GM21367 (cell line): Measurements from ENCODE around the gene ZNF860.
"Not testable (repeated sequence)": the region's sequence is repeated elsewhere in the genome, so short reads cannot be mapped to it uniquely, and the experiment has no call there.

Experiments used
- ATAC-seq: cut with Tn5 transposase; IDR thresholded peaks from one replicate; pipeline ENCODE4 v1.9.1; 2021; ENCODE audit not compliant: unreplicated experiment

Gene ZNF860

GRCh38 chr3:31960793-31961431 lies 20.6 kb upstream of the ZNF860 start:
- ATAC-seq, result no peak

DNA sequence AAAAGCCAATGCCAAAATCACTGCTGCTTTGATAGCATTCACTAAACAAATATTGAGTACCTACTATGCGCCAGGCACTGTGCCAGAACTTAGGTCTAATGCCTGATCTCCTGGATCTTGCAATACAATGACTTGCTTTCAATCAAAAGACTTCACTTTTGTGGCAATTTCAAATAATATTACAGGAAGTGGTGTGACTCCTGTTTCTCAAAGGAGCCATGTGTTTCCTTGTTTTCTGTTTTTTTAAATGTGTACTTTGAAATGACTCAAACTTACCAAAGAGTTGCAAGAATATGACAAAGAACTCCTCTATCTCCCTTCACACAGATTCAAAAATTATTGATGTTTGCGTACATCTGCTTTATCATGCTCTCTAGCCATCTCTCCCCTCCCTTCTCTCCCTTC lies 18.7 kb upstream of the ZNF860 start:
- no peak for ATAC-seq

DNA sequence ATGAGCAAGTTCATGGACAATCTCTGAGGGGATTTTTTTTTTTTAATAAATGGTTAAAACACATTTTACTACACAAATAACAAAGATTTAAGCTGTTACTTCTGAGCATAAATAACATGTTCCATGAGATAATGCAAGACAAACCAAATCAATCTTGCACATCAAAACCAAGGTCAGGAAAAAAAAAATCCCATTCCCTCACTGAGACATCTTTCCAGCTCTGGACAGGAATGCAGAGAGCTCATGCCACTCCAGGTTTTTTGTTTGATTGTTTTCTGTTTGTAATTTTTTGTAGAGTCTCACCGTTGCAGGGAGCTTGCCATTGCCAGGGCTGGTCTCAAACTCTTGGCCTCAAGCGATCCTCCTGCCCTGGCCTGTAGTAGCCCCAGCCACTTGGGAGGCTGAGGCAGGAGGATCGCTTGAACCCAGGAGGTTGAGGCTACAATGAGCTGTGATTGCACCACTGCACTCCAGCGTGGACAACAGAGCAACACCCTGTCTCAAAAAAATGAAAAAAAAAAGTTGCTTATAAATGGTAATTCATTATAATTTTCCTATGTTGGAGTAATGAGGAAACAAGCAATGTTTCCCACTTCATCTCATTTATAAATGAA lies 14.5 kb upstream of the ZNF860 start:
- ATAC-seq, result no peak

DNA sequence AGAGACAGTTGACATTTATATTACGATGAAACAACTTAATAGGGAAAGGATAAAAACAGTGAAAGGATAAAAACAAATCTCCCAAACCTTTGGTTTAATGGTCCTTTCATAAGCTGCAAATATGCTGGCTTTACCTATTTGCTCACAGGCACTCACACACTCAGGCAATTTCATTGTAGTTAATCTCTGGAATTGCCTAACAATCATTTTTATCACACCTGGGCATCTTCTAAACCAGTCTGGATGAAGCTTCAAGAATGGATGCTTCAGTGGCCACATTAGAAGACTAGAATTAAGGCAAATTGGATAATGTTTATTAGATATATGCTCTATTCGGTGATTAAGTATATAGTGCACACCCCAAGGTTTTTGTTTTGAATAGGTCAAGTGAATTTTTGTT lies 14.0 kb upstream of the ZNF860 start:
- no peak for ATAC-seq

DNA sequence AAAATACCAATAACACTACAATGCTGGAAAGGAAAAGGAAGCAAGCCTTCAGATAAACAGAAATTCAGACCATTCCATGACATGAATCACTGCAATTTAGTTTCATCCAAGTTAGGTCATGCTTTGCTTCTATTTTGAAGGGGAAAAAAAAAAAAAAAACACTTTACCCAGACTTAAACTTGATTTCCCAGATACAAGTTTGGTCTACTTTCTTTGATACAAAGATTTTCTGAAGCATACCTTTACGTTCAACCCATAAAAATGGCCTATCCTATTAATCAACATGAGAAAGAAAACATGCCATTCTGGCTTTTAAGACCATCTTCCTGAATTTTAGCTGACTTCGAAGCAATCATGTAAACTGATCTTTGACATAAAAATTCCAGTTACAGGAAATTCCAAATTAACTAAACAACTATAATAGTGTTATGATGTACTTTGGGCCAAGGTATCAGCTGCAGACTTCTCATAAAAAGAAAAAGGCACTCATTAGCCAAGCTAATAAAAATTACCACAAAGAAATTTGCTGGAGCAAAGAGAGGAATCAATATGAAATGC lies 13.1 kb upstream of the ZNF860 start:
- no peak for ATAC-seq

GRCh38 chr3:31968927-31969418 lies 12.6 kb upstream of the ZNF860 start:
- no peak for ATAC-seq

- no peak for ATAC-seq
Measured at GRCh38 chr3:31971607-31972006, 9.9 kb upstream of the ZNF860 start.

- no peak for ATAC-seq
Measured at GRCh38 chr3:31973081-31973480, 8.5 kb upstream of the ZNF860 start.

DNA sequence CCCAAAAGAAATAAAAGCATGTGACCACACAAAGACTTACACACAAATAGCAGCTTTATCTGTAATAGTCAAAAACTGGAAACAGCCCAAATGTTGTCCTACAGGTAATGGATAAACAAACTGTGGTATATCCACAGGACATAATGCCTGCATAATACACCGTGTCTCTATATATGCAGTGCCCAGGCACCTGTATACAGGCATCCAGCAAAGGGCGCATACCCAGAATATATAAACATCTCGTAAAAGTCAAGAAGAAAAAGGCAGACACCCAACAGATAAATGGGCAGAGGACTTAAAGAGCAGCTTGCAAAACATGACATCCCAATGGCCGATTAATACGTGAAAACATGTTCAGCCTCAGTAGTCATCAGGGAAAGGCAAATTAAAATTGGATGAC lies 7.7 kb upstream of the ZNF860 start:
- ATAC-seq, result no peak

DNA sequence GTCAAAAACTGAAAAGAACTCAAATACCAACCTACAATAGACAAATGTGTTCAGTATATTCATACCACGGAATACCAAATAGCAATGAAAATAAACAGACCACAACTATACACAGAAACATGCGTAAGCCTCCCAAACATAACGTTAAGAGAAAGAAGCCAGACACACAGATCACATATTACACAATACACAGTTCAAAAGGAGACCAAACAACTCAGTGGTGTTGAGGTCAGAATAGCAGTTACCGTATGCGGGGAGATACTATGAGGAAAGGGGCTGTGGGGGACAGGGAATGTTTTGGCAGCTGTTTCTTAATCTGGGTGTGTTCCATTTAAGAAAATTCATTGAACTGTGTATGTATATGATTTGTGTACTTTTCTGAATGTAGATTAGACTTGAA lies 7.1 kb upstream of the ZNF860 start:
- ATAC-seq, result no peak

- no peak for ATAC-seq
Measured at GRCh38 chr3:31974964-31975363, 6.6 kb upstream of the ZNF860 start.

DNA sequence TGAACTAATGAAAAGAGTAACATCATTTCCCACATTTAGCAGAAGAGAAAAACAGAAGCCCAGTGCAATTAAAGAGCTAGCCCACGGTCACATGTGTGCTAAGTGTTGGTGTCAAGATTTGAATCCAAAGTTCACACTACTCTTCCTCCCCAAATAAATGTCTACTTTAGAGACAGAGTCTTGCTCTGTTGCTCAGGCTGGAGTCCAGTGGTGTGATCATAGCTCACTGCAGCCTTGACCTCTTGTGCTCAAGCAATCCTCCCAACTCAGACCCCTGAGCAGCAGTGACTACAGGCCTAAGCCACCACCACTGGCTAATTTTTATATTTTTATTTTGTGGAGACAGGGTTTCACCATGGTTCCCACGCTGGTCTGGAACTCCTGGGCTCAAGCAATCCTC lies 5.2 kb upstream of the ZNF860 start:
- ATAC-seq, result no peak

- ATAC-seq, result no peak
Measured at GRCh38 chr3:31977736-31978135, 3.8 kb upstream of the ZNF860 start.

DNA sequence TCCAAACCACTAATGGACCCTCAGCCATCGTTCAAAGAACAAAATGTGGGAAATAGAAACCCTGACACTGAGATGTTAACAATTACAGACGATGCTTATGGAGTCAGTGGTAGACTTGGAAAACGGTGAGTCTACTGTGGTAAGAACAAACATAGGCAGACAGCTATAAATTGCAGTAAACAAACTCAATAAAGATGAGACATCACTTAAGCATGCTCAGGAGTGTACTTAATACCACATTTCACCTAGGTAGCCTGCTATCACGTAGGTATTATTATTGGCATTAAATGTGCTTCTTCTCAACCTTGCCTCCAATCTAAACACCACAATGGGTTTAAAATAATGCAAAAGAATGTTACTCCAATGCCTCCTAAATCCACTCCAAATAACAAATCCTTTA lies 3.0 kb upstream of the ZNF860 start:
- ATAC-seq, result no peak

DNA sequence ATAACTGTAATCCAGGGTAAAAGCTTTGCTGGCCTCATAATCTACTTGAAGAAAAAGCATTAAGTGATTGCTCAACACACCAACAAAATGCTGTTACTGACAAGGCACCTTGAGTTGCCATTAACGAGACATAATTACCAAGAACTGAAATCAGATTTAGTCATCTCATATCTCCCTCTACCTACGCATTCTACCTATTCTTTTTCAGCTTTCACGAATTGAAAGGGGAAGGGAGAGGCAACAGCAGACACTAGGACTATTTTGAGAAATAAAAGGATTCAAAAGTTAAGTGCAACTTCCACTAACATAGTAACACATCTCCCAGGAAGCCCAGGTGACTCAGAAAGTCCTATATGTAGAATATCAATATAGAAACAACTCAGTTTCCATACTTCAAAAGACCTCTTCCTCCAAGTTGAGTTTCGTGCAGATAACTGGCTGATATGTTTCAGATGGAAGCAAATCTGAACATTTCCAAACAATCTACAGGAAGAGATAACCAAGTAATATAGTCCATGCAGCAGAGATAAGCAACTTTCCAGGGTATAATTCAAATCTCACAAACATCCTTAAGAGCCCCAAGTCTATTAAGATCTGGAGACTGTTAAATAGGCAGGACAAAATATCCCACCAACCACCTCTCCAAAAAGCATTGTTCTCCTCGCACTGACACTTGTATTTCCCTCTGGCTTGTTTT lies 2.4 kb upstream of the ZNF860 start:
- no peak for ATAC-seq

DNA sequence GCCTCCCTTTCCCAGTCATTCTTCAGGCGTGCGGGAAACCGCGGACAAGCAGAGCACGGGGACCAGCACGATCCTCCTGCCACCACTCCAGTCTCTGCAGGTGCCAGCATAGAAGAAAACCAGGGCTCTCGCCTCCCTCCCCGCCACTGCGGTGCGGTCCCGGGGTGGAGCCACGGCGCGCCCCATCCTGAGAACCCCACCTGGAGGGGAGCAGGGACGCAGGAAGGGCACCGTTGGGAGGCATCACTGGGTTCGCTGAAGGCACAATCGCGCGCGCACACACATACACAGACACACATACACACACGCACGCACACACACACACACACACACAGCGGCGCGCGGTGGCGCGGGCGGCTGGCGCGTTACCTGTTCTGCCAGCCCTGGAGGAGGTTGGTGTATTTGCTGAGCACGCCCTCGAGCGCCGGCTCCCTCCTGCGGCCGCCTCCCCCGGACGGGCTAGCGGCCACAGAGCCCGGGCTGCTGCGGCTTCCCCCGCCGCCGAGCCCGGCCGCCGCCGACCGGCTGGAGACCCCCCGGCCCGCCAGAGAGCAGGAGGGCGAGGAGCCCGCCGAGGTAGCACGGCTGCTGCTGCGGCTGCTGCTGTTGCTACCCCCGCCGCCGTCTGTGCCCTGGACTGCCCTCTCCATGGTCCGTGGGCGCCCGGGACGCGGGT lies 882 bp upstream of the ZNF860 start:
- ATAC-seq, result no peak

DNA sequence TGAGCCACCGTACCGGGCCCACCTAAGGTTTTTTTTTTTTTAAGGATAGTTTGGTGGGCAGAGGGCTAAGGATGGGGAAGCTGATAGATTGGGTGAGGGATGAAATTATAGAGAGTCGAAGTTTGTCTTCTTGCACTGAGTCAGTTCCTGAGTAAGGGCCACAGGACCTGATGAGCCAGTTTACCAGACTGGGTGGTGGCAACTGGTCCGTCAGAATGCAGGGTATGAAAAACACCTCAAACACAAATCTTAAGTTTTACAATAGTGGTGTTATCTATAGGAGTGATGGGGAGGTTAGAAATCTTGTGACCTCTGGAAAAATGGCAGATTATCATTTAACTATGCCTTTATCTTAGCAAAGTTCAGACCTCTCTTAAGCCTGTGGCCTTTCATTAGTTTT lies 2.8 kb downstream of the ZNF860 start:
- no peak for ATAC-seq

- ATAC-seq, result no peak
Measured at GRCh38 chr3:31985831-31986230, 4.3 kb downstream of the ZNF860 start.

DNA sequence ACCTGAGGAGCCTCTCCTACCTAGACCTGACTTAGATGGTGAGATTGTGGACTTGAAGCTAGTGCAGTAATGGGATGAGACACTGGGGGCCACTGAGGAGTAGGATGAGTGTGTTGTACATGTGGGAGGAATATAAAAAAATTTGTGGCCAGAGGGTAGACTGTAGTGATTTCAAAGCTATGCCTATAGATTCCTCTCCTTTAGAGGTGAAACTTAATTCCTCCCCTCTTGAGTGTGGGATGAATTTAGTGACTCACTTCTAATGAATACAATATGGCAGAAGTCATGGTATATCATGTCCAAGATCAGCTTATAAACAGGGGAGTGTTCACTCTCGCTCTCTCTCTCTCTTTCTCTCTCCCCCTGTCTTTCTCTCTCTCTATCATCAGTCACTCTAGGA lies 6.7 kb downstream of the ZNF860 start:
- no peak for ATAC-seq

- not testable (repeated sequence) for ATAC-seq
Measured at GRCh38 chr3:31992995-31993394, 11.4 kb downstream of the ZNF860 start.

GRCh38 chr3:31993843-31994242 lies 12.3 kb downstream of the ZNF860 start:
- ATAC-seq, result no peak
